Epithelial cell of proximal tubule (primary cell): ENCODE measurements around the gene CEP68. TPM values are rescaled to one million over a fixed set of nuclear protein-coding genes. Genes with fewer than 3 reads are reported as not detected.
A peak's percentile ranks its signal among the peaks of the same experiment; 100 is the strongest.
"Not testable (repeated sequence)": the region's sequence is repeated elsewhere in the genome, so short reads cannot be mapped to it uniquely, and the experiment has no call there.

Experiments used
- DNase-seq: peaks from one replicate; pipeline ENCODE4 v3.0.0-alpha.2; 2011; ENCODE audit warnings: low read depth
- H3K4me3 ChIP-seq: 2 replicates; pipeline ENCODE4 v1.5.1; 2011; ENCODE audit warnings: low read depth, mild to moderate bottlenecking, low read length
- total RNA-seq: library from RNA; depleted of rRNA; stranded (reverse); fragments of >200 nt; gene quantifications from 2 replicates; pipeline ENCODE4 v1.2.3, GENCODE V29; 2015
- TF ChIP-seq, protein P1 (sequence below): conservative IDR thresholded peaks from 2 replicates; pipeline ENCODE4 v1.5.1; 2012; ENCODE audit warnings: low read depth, mild to moderate bottlenecking, low read length

CEP68 gene
- total RNA-seq, 1 donor from 2014 or later, result 5.1 TPM

GRCh38 chr2:65122313-65122712 lies 66.1 kb downstream of the CEP68 start:
- H3K4me3 ChIP-seq, result no peak overlapping the region
- TF ChIP-seq, protein P1, sequence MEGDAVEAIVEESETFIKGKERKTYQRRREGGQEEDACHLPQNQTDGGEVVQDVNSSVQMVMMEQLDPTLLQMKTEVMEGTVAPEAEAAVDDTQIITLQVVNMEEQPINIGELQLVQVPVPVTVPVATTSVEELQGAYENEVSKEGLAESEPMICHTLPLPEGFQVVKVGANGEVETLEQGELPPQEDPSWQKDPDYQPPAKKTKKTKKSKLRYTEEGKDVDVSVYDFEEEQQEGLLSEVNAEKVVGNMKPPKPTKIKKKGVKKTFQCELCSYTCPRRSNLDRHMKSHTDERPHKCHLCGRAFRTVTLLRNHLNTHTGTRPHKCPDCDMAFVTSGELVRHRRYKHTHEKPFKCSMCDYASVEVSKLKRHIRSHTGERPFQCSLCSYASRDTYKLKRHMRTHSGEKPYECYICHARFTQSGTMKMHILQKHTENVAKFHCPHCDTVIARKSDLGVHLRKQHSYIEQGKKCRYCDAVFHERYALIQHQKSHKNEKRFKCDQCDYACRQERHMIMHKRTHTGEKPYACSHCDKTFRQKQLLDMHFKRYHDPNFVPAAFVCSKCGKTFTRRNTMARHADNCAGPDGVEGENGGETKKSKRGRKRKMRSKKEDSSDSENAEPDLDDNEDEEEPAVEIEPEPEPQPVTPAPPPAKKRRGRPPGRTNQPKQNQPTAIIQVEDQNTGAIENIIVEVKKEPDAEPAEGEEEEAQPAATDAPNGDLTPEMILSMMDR, result no peak
- DNase-seq, result no peak

DNA sequence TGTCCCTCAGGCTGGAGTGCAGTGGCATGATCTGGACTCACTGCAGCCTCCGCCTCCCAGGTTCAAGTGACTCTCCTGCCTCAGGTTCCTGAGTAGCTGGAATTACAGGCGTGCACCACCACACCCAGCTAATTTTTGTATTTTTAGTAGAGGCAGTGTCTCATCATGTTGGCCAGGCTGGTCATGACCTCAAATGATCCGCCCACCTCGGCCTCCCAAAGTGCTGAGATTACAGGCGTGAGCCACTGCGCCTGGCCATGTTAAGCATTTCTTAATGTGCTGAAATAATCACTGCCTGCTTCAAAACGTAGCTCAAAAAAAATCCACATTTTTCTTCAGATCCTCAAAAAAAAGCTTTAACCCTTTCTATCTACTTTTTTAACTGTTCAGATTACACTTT lies 69.2 kb downstream of the CEP68 start:
- not testable (repeated sequence) for H3K4me3 ChIP-seq, DNase-seq

DNA sequence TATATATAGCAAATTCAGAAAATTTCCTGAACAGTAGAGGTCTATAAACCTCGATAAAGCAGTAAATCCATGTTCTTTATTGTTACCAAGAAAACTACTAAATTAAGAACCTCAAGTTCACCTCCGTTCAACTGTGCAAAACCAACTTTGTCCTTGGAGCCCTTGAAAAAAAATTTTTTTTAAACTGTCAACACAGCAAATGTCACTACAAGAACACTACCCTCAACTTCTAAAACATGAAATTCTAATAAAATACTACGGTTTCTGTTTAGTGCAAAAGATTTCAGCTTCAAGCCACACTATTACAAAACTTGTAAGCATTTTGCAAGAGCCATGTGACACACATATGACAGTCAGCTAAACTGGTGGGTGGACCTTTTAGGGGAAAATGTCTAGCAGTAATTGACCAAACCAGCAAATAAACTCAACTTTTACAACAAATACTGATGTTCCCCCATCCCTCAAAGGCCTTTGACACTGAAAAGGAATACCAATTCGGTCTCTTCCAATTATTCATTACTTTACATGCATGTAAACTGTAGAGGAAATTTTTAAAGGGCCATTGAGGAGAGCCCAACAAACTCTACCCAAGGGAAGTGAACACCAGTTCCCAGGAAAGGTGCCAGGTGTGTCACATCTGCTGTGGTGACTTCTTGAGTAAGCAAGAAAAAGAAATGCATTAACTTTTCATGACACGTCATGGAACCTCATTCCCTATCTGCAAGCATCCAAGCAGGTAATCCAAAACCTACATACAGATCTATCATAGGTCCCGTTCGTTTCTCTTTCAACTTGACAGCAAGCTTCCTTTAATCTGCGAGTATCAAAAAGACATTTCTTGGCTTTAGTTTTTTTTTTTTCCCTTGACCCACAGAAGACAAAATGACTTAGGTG lies 72.3 kb downstream of the CEP68 start:
- H3K4me3 ChIP-seq, result peak overlapping the region; percentile 70
- TF ChIP-seq, protein P1, result no peak
- no peak for DNase-seq

DNA sequence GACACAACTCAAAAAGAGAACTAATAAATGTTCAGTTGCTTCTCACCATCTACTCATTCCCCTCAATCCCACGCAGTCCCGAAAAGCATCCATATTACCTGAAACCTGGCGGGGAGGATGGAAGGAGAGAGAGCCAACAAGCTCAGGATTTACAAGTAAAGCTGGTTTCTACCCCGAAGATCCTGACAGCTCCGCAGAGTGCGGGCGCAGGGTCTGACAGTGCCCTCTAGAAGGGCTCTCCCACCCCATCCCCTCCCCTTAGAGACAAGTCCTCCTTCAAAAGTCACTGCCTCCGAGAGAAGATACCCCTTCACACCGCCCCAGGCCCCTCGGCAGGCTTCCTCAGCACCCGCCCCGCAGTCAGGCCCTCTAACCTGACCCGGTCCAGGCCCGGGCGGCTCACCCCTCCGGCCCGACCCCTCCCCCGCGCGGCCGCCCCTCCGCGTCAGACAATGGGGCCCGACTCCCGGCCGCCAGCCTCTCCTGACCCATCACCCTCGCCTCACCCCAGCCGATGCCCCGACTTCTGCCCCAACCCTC lies 73.1 kb downstream of the CEP68 start:
- no peak for DNase-seq
- TF ChIP-seq, protein P1, result no peak
- H3K4me3 ChIP-seq, result peak overlapping the region; percentile 70

DNA sequence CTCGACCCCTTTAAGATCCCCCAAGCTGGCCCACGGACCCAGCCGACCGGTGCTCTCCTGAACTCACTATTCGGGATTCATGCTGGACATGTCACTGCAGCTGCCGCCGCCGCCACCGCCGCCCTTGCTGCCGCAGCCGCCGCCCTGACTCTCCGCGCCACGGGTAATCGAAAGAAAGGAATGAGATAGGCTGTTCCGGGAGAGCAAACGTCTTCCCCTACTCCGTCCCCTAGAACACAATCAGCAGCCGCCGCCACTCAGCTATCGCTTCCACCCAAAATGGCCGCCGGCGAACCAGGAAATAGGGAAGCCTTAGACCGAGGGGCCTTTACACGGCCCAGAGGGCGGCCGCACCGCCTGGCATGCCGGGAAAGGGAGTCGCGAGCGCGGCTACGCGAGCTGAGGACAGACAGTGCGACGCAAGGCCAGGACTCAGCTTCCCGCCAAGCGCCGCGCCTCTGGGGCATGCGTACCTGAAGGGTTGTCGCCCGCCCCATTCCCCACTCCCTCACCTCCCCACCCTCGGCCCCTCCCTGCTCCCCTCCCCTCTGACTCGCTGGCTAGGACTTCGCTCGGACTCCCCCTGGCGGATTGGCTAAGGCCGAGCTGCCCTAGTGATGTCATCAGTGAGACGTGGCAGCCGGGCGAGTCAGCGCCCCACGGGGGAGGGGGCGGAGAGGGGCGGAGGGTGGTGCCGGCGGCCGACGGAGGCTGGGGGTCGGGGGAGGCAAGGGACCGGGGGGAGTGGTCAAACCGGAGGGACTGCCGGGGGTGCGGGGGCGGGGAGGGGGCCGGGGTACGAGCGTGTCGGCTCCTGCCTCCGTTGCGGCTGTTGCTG lies 73.8 kb downstream of the CEP68 start, which contains the start of gene RAB1A:
RAB1A (minus strand) TSS at position 281 of the 838 bp plus-strand sequence; CDS start at position 90, 191 bp downstream.
- TF ChIP-seq, protein P1, result peak; percentile 33
- peak; percentile 88 for DNase-seq
- peak within 1 kb of the TSS; percentile 72 for H3K4me3 ChIP-seq

DNA sequence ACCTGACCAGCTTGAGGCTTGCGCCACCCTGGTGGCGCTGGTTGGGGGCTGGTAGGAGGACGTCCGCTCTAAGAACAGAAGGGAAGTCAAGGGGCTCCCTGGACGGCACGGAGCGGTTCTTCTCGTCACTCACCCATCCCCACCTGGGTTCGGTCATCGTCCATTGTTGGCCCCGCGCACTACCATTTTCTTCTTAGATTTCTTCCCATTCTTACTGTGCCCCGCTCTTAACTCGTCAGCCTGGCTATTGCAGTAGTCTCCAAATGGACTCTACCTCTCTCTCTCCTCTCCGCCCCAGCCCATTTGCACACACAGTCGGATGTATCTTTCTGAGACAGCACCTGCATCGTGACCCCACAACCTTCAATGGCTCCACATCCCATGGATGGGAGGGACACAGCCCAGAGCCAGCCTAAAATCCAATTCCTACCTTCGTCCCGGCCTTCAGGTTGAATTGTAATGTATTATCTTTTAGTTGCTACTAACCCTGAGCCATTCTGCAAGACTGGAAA lies 74.5 kb downstream of the CEP68 start:
- DNase-seq, result no peak
- H3K4me3 ChIP-seq, result peak overlapping the region; percentile 72
- TF ChIP-seq, protein P1, result no peak

GRCh38 chr2:65132930-65133329 lies 76.7 kb downstream of the CEP68 start:
- not testable (repeated sequence) for H3K4me3 ChIP-seq, DNase-seq
